WTC11 (cell line): ENCODE data around the gene SAMD10.

ENCODE experiments used
- JUN ChIP-seq: sonication (generic); formaldehyde crosslinking; IDR thresholded peaks from 2 replicates; pipeline ENCODE4 v1.8.0; 2023; ENCODE audit warnings: mild to moderate bottlenecking, missing genetic modification reagents
- KAT7 ChIP-seq: sonication (generic); formaldehyde crosslinking; IDR thresholded peaks from 2 replicates; pipeline ENCODE4 v1.8.1; 2023; ENCODE audit warnings: missing genetic modification reagents, mild to moderate bottlenecking, borderline replicate concordance
- NFYB ChIP-seq: sonication (generic); formaldehyde crosslinking; conservative IDR thresholded peaks from 2 replicates; pipeline ENCODE4 v1.8.0; 2022; ENCODE audit warnings: low read depth, missing genetic modification reagents
- NR2C2 ChIP-seq: sonication (generic); formaldehyde crosslinking; IDR thresholded peaks from 2 replicates; pipeline ENCODE4 v1.8.0; 2022; ENCODE audit warnings: mild to moderate bottlenecking, missing genetic modification reagents
- TCF7 ChIP-seq: sonication (generic); formaldehyde crosslinking; IDR thresholded peaks from 2 replicates; pipeline ENCODE4 v1.8.0; 2022; ENCODE audit warnings: mild to moderate bottlenecking, low read depth, missing genetic modification reagents, moderate library complexity
- TF ChIP-seq, protein P1 (sequence below): fragments of 200-600 bp; IDR thresholded peaks from 2 replicates; pipeline ENCODE4 v1.8.0; 2022; ENCODE audit warnings: antibody characterized with exemption
- TF ChIP-seq, protein P2 (sequence below): sonication (generic); formaldehyde crosslinking; IDR thresholded peaks from 2 replicates; pipeline ENCODE4 v1.8.1; 2022; ENCODE audit warnings: low read depth, missing genetic modification reagents, borderline replicate concordance
- TF ChIP-seq, protein P3 (sequence below): sonication (generic); formaldehyde crosslinking; IDR thresholded peaks from 2 replicates; pipeline ENCODE4 v1.8.1; 2022; ENCODE audit warnings: mild to moderate bottlenecking, moderate library complexity, missing genetic modification reagents

DNA sequence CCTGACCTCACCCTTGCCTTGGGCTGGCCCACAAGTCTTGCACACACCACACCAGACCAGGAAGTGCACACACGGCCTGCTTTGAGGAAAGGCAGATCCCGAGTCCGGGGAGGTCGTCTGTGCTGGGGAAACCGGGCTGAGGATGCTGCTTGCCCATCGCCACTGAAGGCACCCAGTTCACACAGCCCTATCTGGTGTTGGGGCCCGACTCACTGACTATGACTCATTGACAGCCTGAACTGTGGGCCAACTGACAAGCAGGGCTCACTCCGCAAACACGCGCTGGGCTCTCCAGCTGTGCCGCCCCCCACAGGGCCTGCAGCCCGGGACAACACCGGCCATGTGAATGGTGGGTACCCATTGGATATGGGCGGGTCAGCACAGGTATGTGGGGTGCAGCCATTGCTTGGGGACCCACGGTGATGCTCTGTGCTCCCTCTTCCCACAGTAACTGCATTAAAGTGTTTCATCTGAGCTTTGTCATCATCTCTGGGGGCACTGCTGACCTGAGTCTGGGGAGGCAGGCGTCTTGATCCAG lies 1.6 kb downstream of the SAMD10 start:
- TF ChIP-seq, protein P1, sequence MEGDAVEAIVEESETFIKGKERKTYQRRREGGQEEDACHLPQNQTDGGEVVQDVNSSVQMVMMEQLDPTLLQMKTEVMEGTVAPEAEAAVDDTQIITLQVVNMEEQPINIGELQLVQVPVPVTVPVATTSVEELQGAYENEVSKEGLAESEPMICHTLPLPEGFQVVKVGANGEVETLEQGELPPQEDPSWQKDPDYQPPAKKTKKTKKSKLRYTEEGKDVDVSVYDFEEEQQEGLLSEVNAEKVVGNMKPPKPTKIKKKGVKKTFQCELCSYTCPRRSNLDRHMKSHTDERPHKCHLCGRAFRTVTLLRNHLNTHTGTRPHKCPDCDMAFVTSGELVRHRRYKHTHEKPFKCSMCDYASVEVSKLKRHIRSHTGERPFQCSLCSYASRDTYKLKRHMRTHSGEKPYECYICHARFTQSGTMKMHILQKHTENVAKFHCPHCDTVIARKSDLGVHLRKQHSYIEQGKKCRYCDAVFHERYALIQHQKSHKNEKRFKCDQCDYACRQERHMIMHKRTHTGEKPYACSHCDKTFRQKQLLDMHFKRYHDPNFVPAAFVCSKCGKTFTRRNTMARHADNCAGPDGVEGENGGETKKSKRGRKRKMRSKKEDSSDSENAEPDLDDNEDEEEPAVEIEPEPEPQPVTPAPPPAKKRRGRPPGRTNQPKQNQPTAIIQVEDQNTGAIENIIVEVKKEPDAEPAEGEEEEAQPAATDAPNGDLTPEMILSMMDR: no peak
- no peak for TF ChIP-seq TCF7 (CRISPR knock-in tag)
- no peak for TF ChIP-seq NR2C2 (CRISPR knock-in tag)
- TF ChIP-seq KAT7 (CRISPR knock-in tag): no peak
- TF ChIP-seq JUN: no peak
- TF ChIP-seq, protein P2, sequence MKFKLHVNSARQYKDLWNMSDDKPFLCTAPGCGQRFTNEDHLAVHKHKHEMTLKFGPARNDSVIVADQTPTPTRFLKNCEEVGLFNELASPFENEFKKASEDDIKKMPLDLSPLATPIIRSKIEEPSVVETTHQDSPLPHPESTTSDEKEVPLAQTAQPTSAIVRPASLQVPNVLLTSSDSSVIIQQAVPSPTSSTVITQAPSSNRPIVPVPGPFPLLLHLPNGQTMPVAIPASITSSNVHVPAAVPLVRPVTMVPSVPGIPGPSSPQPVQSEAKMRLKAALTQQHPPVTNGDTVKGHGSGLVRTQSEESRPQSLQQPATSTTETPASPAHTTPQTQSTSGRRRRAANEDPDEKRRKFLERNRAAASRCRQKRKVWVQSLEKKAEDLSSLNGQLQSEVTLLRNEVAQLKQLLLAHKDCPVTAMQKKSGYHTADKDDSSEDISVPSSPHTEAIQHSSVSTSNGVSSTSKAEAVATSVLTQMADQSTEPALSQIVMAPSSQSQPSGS (CRISPR knock-in tag): no peak
- no peak for TF ChIP-seq NFYB (CRISPR knock-in tag)
- TF ChIP-seq, protein P3, sequence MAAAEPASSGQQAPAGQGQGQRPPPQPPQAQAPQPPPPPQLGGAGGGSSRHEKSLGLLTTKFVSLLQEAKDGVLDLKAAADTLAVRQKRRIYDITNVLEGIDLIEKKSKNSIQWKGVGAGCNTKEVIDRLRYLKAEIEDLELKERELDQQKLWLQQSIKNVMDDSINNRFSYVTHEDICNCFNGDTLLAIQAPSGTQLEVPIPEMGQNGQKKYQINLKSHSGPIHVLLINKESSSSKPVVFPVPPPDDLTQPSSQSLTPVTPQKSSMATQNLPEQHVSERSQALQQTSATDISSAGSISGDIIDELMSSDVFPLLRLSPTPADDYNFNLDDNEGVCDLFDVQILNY (CRISPR knock-in tag): no peak
